ENCODE results near the gene ZNF473.

DNA sequence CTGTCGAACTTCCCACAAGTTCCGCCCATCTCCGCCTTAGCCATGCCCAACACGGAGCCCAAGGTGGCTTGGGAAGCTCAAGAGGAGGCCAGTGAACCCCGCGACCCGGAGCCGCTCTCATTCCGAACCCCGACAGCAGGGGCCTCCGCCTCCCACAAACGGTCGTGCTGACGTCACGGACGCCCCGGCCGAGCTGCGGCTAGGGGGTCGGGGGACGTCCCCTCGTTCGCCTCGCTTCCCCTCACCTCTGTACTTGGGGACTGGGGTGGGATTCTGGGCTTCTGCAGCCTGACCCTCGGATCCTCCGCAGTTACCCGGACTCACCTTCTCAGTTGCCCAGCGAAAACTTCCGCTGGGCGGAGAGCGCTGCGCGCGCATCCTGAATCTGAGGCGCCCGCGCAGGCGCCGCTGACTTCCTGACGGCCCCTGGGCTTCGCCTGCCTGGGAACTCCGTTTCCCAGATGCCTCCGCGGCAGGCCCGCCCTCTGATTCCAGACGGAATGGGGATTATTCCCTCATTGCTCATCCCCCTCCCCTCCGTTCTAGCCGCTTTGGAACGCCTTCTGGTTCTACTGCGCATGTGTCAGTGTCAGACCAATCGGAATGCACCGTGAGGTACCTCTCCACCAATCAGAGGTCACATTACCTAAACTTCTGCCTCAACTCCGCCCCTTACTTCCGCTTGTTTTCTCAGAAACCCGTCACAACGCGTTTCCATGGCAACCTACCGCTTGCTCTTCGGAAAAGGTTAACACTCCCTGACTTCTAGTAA is 597 bp upstream of the ZNF473 start, which contains the start of gene VRK3:
- TF ChIP-seq, protein P1, sequence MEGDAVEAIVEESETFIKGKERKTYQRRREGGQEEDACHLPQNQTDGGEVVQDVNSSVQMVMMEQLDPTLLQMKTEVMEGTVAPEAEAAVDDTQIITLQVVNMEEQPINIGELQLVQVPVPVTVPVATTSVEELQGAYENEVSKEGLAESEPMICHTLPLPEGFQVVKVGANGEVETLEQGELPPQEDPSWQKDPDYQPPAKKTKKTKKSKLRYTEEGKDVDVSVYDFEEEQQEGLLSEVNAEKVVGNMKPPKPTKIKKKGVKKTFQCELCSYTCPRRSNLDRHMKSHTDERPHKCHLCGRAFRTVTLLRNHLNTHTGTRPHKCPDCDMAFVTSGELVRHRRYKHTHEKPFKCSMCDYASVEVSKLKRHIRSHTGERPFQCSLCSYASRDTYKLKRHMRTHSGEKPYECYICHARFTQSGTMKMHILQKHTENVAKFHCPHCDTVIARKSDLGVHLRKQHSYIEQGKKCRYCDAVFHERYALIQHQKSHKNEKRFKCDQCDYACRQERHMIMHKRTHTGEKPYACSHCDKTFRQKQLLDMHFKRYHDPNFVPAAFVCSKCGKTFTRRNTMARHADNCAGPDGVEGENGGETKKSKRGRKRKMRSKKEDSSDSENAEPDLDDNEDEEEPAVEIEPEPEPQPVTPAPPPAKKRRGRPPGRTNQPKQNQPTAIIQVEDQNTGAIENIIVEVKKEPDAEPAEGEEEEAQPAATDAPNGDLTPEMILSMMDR (conservative IDR thresholded peaks at IDR 0.05; ENCODE audit: low read depth in 2 of 2): no peak
- TF ChIP-seq NANOG (IDR thresholded peaks at IDR 0.05; ENCODE audit: borderline replicate concordance) (no peak), EZH2phosphoT487 (IDR thresholded peaks at IDR 0.05; ENCODE audit: unreplicated experiment) (no peak), POLR2AphosphoS5 (IDR thresholded peaks at IDR 0.05; ENCODE audit: low read depth) (peak; percentile 80), EZH2 (IDR thresholded peaks at IDR 0.05; ENCODE audit: low read depth, unreplicated experiment) (no peak)
